HepG2 (cell line): Measurements from ENCODE around the gene NAPG. TPM values are rescaled to one million over a fixed set of nuclear protein-coding genes. Genes with fewer than 3 reads are reported as not detected.
A peak's percentile ranks its signal among the peaks of the same experiment; 100 is the strongest.

Source experiments
- ARNTL ChIP-seq: sonication (generic); formaldehyde crosslinking; IDR thresholded peaks from 2 replicates; pipeline ENCODE4 v1.4.0; 2020; ENCODE audit warnings: mild to moderate bottlenecking, missing genetic modification reagents
- DZIP1 ChIP-seq: sonication (generic); formaldehyde crosslinking; IDR thresholded peaks from 2 replicates; pipeline ENCODE4 v1.5.0; 2020; ENCODE audit warnings: mild to moderate bottlenecking, missing genetic modification reagents
- MXD3 ChIP-seq: IDR thresholded peaks from 2 replicates; pipeline ENCODE4 v1.6.1; 2016; ENCODE audit warnings: mild to moderate bottlenecking, missing biosample characterization, missing genetic modification reagents
- NR2F2 ChIP-seq: IDR thresholded peaks from 2 replicates; pipeline ENCODE4 v1.6.1; 2012; ENCODE audit warnings: low read depth, inconsistent platforms, borderline replicate concordance
- SMARCC2 ChIP-seq: fragments of 450-650 bp; IDR thresholded peaks from 2 replicates; pipeline ENCODE4 v1.6.1; 2017; ENCODE audit warnings: antibody characterized with exemption, mild to moderate bottlenecking
- TCF12 ChIP-seq, 2 experiments: fragments of 450-650 bp in 1 of 2; sonication (generic) in 1 of 2; formaldehyde crosslinking in 1 of 2; IDR thresholded peaks; 2 replicates each; pipeline versions ENCODE4 v1.6.1 to v1.8.0; 2017 to 2022; ENCODE audit warnings: antibody characterized with exemption in 1 of 2, mild to moderate bottlenecking in 1 of 2, missing genetic modification reagents in 1 of 2, moderate library complexity in 1 of 2
- TRAFD1 ChIP-seq: sonication (generic); formaldehyde crosslinking; IDR thresholded peaks from 2 replicates; pipeline ENCODE4 v1.5.1; 2020; ENCODE audit warnings: missing genetic modification reagents, mild to moderate bottlenecking, borderline replicate concordance
- ZBTB44 ChIP-seq: sonication (generic); formaldehyde crosslinking; IDR thresholded peaks from 2 replicates; pipeline ENCODE4 v1.4.0; 2020; ENCODE audit warnings: missing genetic modification reagents
- ZFX ChIP-seq: sonication (generic); formaldehyde crosslinking; IDR thresholded peaks from 2 replicates; pipeline ENCODE4 v1.4.0; 2020; ENCODE audit warnings: mild to moderate bottlenecking, low read depth, missing genetic modification reagents, moderate library complexity
- ZNF333 ChIP-seq: sonication (generic); formaldehyde crosslinking; IDR thresholded peaks from 2 replicates; pipeline ENCODE4 v1.4.0; 2020; ENCODE audit warnings: mild to moderate bottlenecking, missing genetic modification reagents, borderline replicate concordance
- ZNF629 ChIP-seq: sonication (generic); formaldehyde crosslinking; conservative IDR thresholded peaks from 2 replicates; pipeline ENCODE4 v1.5.0; 2020; ENCODE audit warnings: missing genetic modification reagents
- ZNF687 ChIP-seq: sonication (generic); formaldehyde crosslinking; IDR thresholded peaks from 2 replicates; pipeline ENCODE4 v1.5.1; 2020; ENCODE audit warnings: mild to moderate bottlenecking, missing genetic modification reagents, moderate library complexity
- ZXDC ChIP-seq: sonication (generic); formaldehyde crosslinking; IDR thresholded peaks from 2 replicates; pipeline ENCODE4 v1.5.0; 2020; ENCODE audit warnings: mild to moderate bottlenecking, missing genetic modification reagents
- polyA plus RNA-seq, 8 experiments: library from polyadenylated mRNA; depleted of rRNA in 3 of 8; stranded (reverse) in 7 of 8; unstranded in 1 of 8; fragments of >200 nt; fragmentation: Illumina TruSeq in 4 of 8; extraction: Trizol in 4 of 8; gene quantifications; 2 replicates each; pipeline versions ENCODE4 v1.2.1 to v1.2.3, GENCODE V29; 2011 to 2016; ENCODE audit warnings: low read depth in 4 of 8, missing spikeins in 1 of 8, mixed read lengths in 1 of 8; ENCODE audit not compliant: insufficient read depth in 1 of 8
- total RNA-seq, 5 experiments: library from RNA; depleted of rRNA; stranded (reverse); fragments of >200 nt; fragmentation: Illumina TruSeq; extraction: Trizol; gene quantifications; 2 replicates each; pipeline ENCODE4 v1.2.3, GENCODE V29; 2016; ENCODE audit warnings: low read depth in 1 of 5

The NAPG gene
- total and polyA plus RNA-seq, 2 of the 13 experiments (the other 11 are each of a cell fraction or from before 2014, with no cell fraction given) = 19.8 to 34.4 TPM

- TF ChIP-seq DZIP1 (CRISPR knock-in tag) = no peak
- TF ChIP-seq SMARCC2 = no peak
- TF ChIP-seq TRAFD1 (CRISPR knock-in tag) = no peak
- TF ChIP-seq ZNF687 (CRISPR knock-in tag) = peak; percentile 88
- 0 out of 2 replicates have a peak, but pooled peaks have one; percentile 10 for TF ChIP-seq ARNTL (CRISPR knock-in tag)
- no peak for TF ChIP-seq ZNF629 (CRISPR knock-in tag)
- no peak for TF ChIP-seq ZNF333 (CRISPR knock-in tag)
- TF ChIP-seq ZXDC = no peak
- TF ChIP-seq MXD3 (CRISPR knock-in tag) = no peak
- TF ChIP-seq ZBTB44 = no peak
- TF ChIP-seq ZFX = peak; percentile 78
- TF ChIP-seq TCF12 (IDR thresholded peaks at IDR 0.05) = no peak
- TF ChIP-seq TCF12 (CRISPR knock-in tag; IDR thresholded peaks at IDR 0.05) = no peak
- peak; percentile 46; the same call in 1 of the 2 replicates for TF ChIP-seq NR2F2
These were observed at the start of gene NAPG (continued) for GRCh38 chr18:10525697-10526560.
